GM20000 (cell line): ENCODE measurements around the gene GATAD2A.

ENCODE experiments used
- DNase-seq: peaks from one replicate; pipeline ENCODE4 v3.0.0; 2012; ENCODE audit warnings: low spot score
- CTCF ChIP-seq: IDR thresholded peaks from 2 replicates; pipeline ENCODE4 v1.5.1; 2012; ENCODE audit warnings: mild to moderate bottlenecking, control low read depth; ENCODE audit errors: extremely low read depth, missing control alignments

The GATAD2A gene

DNA sequence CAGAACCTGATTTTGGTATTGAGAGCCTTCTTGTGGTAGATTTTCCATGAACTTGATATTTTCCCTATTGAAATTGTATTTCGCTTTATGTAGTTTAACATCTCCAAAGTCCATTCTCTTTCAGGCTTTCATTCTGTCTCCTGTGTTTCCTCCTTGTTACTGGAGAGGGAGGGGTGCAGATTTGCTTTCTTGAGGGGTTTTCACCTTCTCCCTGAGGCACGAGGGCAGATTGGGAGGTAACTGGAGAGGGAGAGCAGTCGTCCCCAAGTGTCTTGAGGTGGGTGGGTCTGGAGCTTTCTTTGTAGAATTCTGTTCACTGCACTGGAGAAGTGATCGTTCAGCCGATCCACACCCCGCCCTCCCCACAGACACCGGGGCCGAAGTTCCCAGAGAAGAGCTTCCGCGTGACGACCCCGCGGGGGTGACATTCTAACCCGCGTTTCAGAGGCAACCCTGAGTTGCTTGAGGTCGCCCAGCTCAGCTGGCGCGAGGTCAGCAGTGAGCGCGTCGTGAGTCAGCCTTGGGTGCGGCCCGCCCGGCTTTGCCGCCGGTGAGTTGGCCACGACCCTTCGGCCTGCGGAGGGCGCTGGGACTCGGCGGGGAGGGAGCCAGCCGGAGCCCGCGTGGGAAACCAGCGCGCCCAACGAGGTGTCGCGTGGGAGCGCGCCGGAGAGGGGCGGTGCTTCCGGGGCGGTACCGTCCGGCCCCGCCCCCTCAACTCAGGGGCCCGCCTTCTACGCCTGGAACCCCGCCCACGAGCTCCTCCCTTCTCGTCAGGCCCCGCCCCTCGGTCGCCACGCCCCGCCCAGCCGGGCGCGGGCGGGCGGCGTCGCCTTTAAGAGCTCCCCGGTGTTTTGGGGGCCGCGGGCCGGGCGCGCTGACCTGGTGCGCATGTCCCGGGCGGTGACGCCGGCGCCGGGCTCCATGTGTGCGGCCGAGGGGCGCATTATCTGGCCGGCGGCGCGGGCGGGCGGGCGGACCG is at the start of gene GATAD2A:
GATAD2A (plus strand) TSS at position 797 of the 982 bp plus-strand sequence. CDS start 59,671 bp downstream, outside the sequence.
- DNase-seq: peak; percentile 98
- peak; percentile 45 for TF ChIP-seq CTCF

DNA sequence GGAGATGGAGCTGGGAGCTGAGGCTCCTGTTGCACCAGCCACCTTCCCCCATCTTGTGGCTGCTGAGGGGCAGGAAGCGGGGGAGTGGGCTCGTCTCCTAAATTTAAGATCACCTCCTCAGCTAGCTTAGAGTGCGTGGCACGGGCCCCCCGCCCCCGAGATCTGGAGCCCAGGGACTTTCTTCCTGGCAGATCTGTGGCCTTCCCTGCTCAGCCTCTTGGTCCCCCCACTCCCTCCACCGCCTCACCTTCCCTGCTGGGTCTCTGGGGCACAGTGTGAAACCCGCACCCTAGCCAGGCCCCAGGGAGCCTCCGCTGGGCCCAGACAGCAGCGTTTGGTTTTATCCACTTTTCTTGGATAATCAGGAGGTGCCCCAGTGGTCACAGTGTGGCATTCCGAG is 49.0 kb upstream of the GATAD2A start:
- no peak for DNase-seq
- TF ChIP-seq CTCF: no peak

GRCh38 chr19:19356901-19357566 is 48.4 kb upstream of the GATAD2A start:
- DNase-seq: no peak
- TF ChIP-seq CTCF: no peak

DNA sequence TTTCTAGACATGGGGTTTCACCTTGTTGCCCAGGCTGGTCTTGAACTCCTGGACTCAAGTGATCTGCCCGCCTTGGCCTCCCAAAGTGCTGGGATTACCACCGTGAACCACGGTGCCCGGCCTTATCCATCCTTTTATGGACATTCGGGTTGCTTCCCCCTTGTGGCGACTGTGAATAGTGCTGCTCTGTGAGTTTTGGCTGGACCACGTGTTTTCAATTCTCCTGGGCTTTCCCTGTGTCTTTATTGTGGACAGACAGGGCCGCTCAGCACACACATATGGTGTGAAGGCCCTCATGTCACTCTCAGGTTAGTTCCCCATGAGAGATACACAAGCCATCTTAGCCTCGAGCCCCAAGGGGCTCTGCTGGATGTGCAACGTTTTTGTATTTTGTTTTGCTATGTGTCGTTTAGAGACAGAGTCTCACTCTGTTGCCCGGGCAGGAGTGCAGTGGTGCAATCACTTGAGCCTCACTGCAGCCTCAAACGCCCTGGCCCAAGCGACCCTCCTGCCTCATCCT is 44.3 kb upstream of the GATAD2A start:
- peak; percentile 60 for TF ChIP-seq CTCF
- DNase-seq: peak; percentile 81

DNA sequence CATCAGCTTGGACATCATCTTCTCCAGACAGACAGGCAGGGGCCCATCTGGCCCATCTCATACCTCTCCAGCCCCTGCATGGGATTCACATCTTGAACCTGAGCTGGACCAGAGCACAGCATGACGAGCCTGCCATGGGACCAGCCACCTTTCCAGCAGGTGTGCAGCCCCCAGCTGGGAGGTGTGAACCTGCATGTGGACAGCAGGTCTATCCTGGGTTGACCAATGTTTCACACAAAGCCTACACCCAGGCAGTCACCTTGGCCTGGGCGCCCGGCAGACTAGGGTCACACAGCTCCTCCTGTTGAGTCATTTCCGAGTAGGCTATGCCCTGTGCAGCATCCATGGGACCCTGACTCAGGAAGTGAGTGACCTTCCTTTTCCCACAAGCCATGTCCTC is 43.4 kb upstream of the GATAD2A start:
- no peak for TF ChIP-seq CTCF

DNA sequence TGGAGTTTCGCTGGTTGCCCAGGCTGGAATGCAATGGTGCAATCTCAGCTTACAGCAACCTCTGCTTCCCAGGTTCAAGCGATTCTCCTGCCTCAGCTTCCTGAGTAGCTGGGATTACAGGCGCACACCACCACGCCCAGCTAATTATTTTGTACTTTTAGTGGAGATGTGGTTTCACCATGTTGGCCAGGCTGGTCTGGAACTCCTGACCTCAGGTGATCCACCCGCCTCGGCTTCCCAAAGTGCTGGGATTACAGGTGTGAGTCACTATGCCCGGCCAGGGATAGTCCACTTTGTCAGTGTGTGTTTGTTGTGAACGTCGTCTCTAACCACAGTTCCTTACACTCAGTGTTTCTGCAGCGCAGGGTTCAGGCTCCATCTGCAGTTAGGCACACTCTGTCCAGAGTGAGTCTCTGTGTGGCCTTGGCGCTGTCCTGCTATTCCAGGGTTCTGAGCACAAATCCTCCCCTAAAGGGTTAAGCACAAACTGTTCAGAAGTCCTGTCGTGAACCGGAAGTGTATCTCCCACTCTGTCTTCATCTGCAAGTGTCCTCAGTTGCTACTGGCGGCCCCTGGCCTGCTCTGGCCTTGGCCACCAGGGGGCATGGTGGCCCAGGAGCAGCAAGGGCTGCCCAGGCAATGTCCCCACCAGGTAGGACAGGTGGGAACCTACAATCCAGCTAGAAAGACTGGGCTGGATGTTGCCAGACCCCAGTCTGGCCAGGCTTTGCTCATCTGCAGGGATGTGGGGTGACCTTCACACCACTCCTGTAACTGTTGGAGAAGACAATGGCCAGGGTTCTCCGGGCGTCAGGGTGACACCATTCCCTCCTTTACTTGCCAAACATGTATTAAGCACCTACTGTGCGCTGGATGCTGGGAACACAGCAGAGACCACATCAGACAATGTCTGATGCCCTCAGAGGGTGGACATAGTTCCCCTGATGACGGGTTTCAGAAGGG is 38.8 kb upstream of the GATAD2A start:
- peak; percentile 75 for DNase-seq
- peak; percentile 99 for TF ChIP-seq CTCF

More for the DNA sequence above, 43.4 kb upstream of the GATAD2A start:
- DNase-seq: no peak
